Mononuclear cell (primary cell): ENCODE measurements around the gene KRT222. TPM values are rescaled to one million over a fixed set of nuclear protein-coding genes. Genes with fewer than 3 reads are reported as not detected.

Experiments used
- H3K27me3 ChIP-seq: 2 replicates; pipeline ENCODE4 v1.6.0; 2011; ENCODE audit warnings: low read length, control low read depth; ENCODE audit not compliant: insufficient read depth
- H3K4me1 ChIP-seq: 2 replicates; pipeline ENCODE4 v1.5.1; 2011; ENCODE audit warnings: mild to moderate bottlenecking, low read length, control low read depth; ENCODE audit not compliant: insufficient read depth
- H3K4me3 ChIP-seq: 2 replicates; pipeline ENCODE4 v1.5.1; 2011; ENCODE audit warnings: mild to moderate bottlenecking, low read length, moderate library complexity
- H3K9me3 ChIP-seq: 2 replicates; pipeline ENCODE4 v1.5.1; 2011; ENCODE audit warnings: low read depth, mild to moderate bottlenecking, control low read depth, low read length
- total RNA-seq: library from RNA; depleted of rRNA; stranded (reverse); fragments of >200 nt; gene quantifications from one replicate; pipeline ENCODE4 v1.2.3, GENCODE V29; 2012

Gene KRT222
- total RNA-seq, 1 donor, result not detected

DNA sequence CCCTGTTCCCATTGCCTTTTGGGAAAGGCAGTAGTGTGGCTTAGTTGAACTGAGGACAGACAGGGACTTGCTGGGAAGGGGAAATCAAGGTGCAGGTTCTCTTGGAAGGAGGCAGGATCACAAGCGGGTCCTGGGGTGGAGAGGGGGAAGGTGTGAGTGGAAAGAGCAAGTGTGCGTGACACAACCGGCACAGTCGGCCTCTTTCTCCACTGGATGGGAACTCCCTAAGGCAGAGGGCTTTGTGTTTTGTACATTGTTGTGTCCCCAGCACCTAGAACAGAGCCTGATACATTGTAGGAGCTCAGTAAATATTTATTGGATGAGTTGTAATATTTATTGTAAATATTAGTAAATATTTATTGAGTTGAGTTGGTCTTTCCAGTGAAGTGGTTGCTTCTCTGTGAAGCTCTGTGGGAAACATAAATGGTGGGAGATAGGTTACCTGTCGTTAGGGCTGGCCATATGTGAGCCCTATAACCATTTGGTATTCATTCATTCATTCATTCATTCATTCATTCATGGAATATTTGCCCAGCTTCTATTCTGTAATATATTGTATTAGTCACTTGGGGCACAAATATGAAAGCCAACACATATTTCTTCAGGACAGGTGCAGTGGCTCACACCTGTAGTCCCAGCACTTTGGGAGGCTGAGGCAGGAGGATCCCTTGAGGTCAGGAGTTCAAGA lies 51.4 kb downstream of the KRT222 start:
- Histone ChIP-seq H3K4me3 (no peak overlapping the region), H3K9me3 (no peaks in the 10 kb centered on the region), H3K27me3 (no peaks in the 10 kb centered on the region), H3K4me1 (peaks cover 66% of the 10 kb centered on the region)

DNA sequence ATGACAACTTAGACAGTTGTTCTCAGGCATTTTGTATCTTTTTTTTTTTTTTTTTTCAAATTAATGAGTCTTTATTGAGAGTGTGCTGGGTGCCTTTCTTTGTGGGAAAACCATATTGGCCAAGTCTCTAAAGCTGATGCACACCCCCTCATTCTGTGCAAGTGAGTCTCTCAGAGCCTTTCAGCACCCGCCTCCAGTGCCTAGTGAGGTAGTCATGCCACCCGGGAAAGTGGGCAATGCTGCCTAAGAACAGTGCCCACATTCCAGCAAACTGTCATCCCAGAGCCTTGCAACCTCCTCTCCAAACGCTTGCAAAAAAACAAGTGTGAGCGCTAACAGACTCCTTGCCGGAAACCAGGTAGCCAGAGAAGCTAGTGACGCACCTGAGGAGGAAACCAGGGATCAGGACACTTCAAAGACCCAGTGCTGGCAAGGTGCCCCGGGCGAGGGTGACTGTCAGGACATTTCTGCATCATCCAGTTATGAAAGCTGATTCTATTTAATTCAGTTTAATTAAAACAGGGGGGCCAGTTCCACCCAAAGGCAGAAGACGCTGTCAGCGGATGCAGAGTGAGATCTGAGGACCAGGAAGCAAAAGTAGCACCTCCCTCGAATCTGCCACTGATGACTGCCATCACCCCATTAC lies 52.3 kb downstream of the KRT222 start:
- Histone ChIP-seq H3K27me3 (no peaks in the 10 kb centered on the region), H3K4me3 (peak overlapping the region; percentile 7), H3K4me1 (peaks cover 71% of the 10 kb centered on the region), H3K9me3 (no peaks in the 10 kb centered on the region)

GRCh38 chr17:40611840-40612474 lies 53.0 kb downstream of the KRT222 start:
- H3K9me3 ChIP-seq, result no peaks in the 10 kb centered on the region
- H3K27me3 ChIP-seq, result no peaks in the 10 kb centered on the region
- peaks cover 71% of the 10 kb centered on the region for H3K4me1 ChIP-seq
- no peak overlapping the region for H3K4me3 ChIP-seq

- Histone ChIP-seq H3K27me3 (no peaks in the 10 kb centered on the region), H3K4me3 (no peak overlapping the region), H3K4me1 (peaks cover 77% of the 10 kb centered on the region), H3K9me3 (no peaks in the 10 kb centered on the region)
These were observed 54.6 kb downstream of the KRT222 start for GRCh38 chr17:40610359-40610758.

GRCh38 chr17:40608061-40608581 lies 56.9 kb downstream of the KRT222 start:
- H3K4me3 ChIP-seq, result no peak overlapping the region
- peaks cover 77% of the 10 kb centered on the region for H3K4me1 ChIP-seq
- no peaks in the 10 kb centered on the region for H3K27me3 ChIP-seq
- no peaks in the 10 kb centered on the region for H3K9me3 ChIP-seq

- Histone ChIP-seq H3K4me1 (peaks cover 73% of the 10 kb centered on the region), H3K4me3 (no peak overlapping the region), H3K9me3 (no peaks in the 10 kb centered on the region), H3K27me3 (no peaks in the 10 kb centered on the region)
These were observed 57.3 kb downstream of the KRT222 start for GRCh38 chr17:40607641-40608040.

DNA sequence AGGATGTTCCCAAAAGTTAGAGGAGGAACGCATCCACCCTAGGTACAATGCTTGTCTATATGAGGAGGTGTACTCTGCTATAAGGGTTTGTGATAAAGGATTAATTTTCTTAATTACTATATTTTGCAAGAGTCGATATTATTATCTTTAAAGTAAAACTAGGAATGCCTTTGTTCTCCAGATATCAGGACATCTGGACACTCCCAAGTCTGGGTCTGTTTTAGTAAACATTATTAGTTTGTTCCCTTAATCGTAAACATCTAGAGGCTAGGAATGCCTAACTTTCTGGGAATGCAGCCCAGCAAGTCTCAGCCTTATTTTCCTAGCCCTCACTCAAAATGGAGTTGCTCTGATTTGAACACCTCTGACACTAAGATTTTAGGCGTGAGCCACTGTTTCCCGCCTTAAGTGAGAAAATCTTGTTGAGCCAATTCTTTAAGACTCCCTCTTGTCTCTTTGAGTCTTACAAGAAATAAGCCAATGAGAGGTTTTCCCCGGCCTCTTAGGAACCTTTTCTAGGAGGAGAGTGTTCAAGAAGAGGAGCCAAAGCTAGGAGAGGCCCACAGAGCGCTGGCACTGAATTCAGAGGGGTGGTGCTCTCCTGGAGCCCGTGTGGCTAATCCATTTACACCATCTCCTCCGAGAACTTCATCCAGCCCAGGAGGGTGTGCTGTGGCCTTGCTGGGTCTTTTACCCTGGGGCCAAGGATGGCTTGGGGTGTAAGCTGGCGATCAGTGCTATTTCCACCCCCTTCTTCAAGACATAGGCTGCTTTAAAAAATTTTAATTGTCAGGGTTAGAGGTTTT lies 58.2 kb downstream of the KRT222 start:
- Histone ChIP-seq H3K4me3 (no peak overlapping the region), H3K4me1 (peaks cover 76% of the 10 kb centered on the region), H3K27me3 (no peaks in the 10 kb centered on the region), H3K9me3 (no peaks in the 10 kb centered on the region)

GRCh38 chr17:40605306-40605705 lies 59.7 kb downstream of the KRT222 start:
- Histone ChIP-seq H3K4me1 (peaks cover 76% of the 10 kb centered on the region), H3K4me3 (no peak overlapping the region), H3K9me3 (no peaks in the 10 kb centered on the region), H3K27me3 (no peaks in the 10 kb centered on the region)

Other genes starting within 250 kb of the KRT222 start
- 1.7 TPM for gene TOP2A, start 247.3 kb downstream of the KRT222 start, total RNA-seq
- 0.94 TPM for gene IGFBP4, start 221.7 kb downstream of the KRT222 start, total RNA-seq
- 0.21 TPM for gene TNS4, start 163.6 kb downstream of the KRT222 start, total RNA-seq
- 131 TPM for gene CCR7, start 99.7 kb downstream of the KRT222 start, total RNA-seq
- gene SMARCE1, start 17.4 kb downstream of the KRT222 start, total RNA-seq, result 103 TPM
- not detected for gene KRT24, start 38.6 kb upstream of the KRT222 start, total RNA-seq
- not detected for gene KRT25, start 90.2 kb upstream of the KRT222 start, total RNA-seq
- gene KRT26, start 107.0 kb upstream of the KRT222 start, total RNA-seq, result not detected
- gene KRT27, start 117.4 kb upstream of the KRT222 start, total RNA-seq, result not detected
- gene KRT28, start 134.8 kb upstream of the KRT222 start, total RNA-seq, result not detected
- gene KRT10, start 157.4 kb upstream of the KRT222 start, total RNA-seq, result 4.3 TPM
- not detected for gene KRT12, start 202.0 kb upstream of the KRT222 start, total RNA-seq
- not detected for gene KRT20, start 220.1 kb upstream of the KRT222 start, total RNA-seq